Activated T-helper 1 cell treated with anti-CD3 and anti-CD28 coated beads, Interleukin-12 subunit alpha, Interleukin-12 subunit beta, Interleukin-2, Interleukin-4 antibody, amounts not matched to agents 30 ng/mL and 10 ng/mL and 1 ng/mL, durations not matched to agents 14 hours and 24 hours and 36 hours (primary cell): ENCODE measurements around the gene ZMYM3. TPM values are rescaled to one million over a fixed set of nuclear protein-coding genes. Genes with fewer than 3 reads are reported as not detected.

Experiments
- DNase-seq: peaks from one replicate; pipeline ENCODE4 v3.0.0; 2021; ENCODE audit warnings: low spot score
- H3K27ac Mint-ChIP-seq: one replicate; pipeline ENCODE4 v1.8.0; 2021; ENCODE audit warnings: mild to moderate bottlenecking, mixed read lengths
- H3K27me3 Mint-ChIP-seq: one replicate; pipeline ENCODE4 v1.8.0; 2022; ENCODE audit warnings: mild to moderate bottlenecking, moderate library complexity, mixed read lengths; ENCODE audit not compliant: insufficient read depth
- H3K36me3 Mint-ChIP-seq: one replicate; pipeline ENCODE4 v1.8.0; 2021; ENCODE audit warnings: low read depth, mixed read lengths
- H3K4me1 Mint-ChIP-seq: one replicate; pipeline ENCODE4 v1.8.0; 2021; ENCODE audit warnings: low read depth, mixed read lengths
- H3K4me3 Mint-ChIP-seq: one replicate; pipeline ENCODE4 v1.8.0; 2021; ENCODE audit warnings: mild to moderate bottlenecking, moderate library complexity, mixed read lengths
- H3K9me3 Mint-ChIP-seq: one replicate; pipeline ENCODE4 v1.8.0; 2021; ENCODE audit warnings: mixed read lengths
- intact Hi-C: fragments of 100-400 bp; cut with micrococcal nuclease; formaldehyde crosslinking; loops from one replicate; pipeline ENCODE4 v1.15.1; 2024
- total RNA-seq: library from RNA; stranded (reverse); gene quantifications from 2 replicates; pipeline ENCODE4 v1.2.3, GENCODE V29; 2022

Gene ZMYM3
- total RNA-seq, 1 donor from 2014 or later, result 12.6 TPM

DNA sequence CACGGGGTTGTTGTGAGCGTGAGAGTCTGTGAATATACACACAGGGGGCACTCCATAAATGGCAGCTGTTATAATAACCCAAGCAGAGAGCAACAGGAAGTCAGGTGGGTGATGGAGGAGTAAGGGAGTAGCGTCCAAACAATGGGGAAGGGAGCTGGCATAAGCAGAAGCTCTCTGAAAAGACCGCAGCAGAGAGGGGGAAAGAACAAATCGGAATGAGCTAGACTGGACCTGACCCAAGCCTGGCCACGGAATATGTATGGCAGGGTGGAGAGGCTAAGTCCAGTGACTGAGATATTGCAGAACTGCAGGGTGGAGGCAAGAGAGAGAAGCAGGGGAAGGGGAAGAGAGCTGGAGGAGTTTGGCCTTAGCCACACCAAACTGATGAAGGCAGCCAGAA lies 37.5 kb downstream of the ZMYM3 start:
- H3K27me3 Mint-ChIP-seq, result peaks cover 1% of the 10 kb centered on the region
- H3K9me3 Mint-ChIP-seq, result no peaks in the 10 kb centered on the region
- no peaks in the 10 kb centered on the region for H3K36me3 Mint-ChIP-seq
- no peaks in the 10 kb centered on the region for H3K4me1 Mint-ChIP-seq
- H3K27ac Mint-ChIP-seq, result no peak overlapping the region
- DNase-seq, result no peak
- no peak overlapping the region for H3K4me3 Mint-ChIP-seq
- intact Hi-C loops, result no loop called here

DNA sequence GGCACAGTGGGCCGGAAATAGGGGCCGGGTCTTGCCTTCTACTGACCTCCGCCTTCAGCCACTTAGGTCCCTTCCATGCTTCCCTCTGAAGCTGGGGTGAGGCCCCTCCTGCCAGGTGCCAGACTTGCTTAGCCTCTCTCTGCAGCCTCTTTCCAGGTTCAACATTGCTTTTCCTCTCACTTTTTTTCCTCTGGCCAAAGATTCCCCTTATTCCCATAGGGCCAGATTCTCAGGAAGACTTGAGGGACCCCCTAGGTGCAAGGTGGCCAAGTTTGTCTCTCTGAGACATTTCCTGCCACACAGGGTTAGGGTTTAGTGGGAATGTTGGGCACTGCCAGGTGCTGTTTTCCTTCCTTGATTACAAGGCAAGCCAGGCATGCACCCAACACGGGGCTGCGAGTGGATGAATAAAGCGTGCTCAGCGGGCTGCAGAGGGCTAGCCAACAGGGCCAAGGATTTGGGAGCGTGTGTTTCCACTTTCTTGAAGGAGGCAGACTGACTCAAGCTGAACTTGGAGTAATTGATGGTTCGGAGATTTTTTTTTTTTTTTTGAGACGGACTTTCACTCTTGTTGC lies 38.5 kb downstream of the ZMYM3 start:
- no peaks in the 10 kb centered on the region for H3K36me3 Mint-ChIP-seq
- H3K27ac Mint-ChIP-seq, result no peak overlapping the region
- intact Hi-C loops, result no loop called here
- no peak overlapping the region for H3K4me3 Mint-ChIP-seq
- no peaks in the 10 kb centered on the region for H3K4me1 Mint-ChIP-seq
- no peak for DNase-seq
- H3K27me3 Mint-ChIP-seq, result peaks cover 1% of the 10 kb centered on the region
- H3K9me3 Mint-ChIP-seq, result no peaks in the 10 kb centered on the region

DNA sequence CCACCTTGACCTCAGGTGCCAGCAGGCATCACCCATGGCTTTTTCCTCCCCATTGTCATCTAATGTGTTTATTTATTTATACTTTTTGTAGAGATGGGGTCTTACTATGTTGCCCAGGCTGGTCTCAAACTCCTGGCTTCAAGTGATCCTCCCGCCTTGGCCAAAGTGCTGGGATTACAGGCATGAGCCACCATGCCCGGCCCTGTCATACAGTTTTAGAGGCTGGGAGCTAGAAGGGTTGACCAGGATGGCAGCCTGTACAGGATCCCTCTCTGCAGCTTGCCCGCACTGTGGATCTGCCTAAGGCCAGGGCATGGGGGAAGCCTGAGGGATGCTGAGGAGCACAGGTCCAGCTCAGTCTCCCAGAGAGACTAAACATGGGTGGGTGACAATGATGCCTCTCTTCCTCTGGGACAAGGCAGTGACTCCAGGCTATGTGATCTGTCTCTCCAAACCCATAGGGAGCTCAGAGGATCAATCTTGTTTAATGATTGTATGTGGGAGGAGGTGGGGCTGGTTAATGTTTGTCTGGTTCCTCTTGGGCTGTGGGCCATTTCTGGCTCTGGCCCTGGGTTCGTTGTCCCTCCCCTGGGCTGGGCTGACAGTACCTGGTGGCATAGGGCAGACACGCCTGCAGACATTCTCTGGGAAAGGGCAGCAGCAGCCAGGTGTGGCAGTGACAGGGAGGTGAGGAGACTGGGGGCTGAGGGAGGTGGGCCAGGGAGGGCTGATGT lies 39.2 kb downstream of the ZMYM3 start:
- Mint-ChIP-seq H3K27ac (no peak overlapping the region), H3K4me1 (no peaks in the 10 kb centered on the region)

DNA sequence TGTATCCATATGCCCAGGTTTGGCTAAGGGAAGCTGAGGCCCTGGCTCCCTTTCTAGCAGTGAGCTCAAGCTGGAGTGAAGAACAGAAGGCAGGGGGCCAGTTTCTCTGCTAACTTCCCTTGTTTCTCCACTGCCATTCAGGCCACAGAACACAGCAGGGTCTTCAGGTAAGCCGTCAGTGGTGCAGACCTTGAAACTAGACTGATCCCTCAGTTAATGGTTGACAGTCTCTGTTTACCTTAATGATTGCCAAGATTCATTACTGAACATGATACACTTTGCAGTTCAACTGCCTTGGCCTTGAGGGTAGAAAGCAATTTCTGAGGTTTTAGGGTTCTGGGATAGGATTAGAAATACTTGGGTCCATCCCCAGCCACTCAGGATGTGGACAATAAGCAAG lies 39.8 kb downstream of the ZMYM3 start:
- H3K36me3 Mint-ChIP-seq, result no peaks in the 10 kb centered on the region
- H3K4me1 Mint-ChIP-seq, result no peaks in the 10 kb centered on the region
- DNase-seq, result no peak
- intact Hi-C loops, result no loop called here
- no peaks in the 10 kb centered on the region for H3K9me3 Mint-ChIP-seq
- no peak overlapping the region for H3K4me3 Mint-ChIP-seq
- H3K27me3 Mint-ChIP-seq, result peaks cover 3% of the 10 kb centered on the region
- H3K27ac Mint-ChIP-seq, result no peak overlapping the region

More for the DNA sequence above, 39.2 kb downstream of the ZMYM3 start:
- intact Hi-C loops, result no loop called here
- no peak for DNase-seq
- Mint-ChIP-seq H3K4me3 (no peak overlapping the region), H3K9me3 (no peaks in the 10 kb centered on the region), H3K27me3 (peaks cover 1% of the 10 kb centered on the region), H3K36me3 (no peaks in the 10 kb centered on the region)

DNA sequence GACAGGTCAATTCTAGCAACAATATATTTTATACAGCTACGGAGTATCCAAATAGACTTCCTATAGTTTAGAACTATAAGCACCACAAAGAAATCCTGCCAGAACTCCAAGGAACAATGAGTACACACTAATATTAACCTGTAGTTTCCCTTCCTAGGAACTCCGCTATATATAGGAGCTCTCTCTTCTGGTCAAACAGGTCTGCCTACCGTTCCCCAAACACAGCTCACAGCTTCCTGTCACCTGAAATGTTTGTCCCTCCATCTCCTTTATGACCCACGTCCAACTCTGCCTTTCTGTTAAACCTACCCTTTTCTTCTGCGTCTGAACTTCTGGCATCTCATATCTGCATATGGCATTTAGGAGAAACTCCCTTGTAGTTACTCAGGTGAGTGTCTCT lies 41.4 kb downstream of the ZMYM3 start:
- Mint-ChIP-seq H3K4me3 (no peak overlapping the region), H3K4me1 (no peaks in the 10 kb centered on the region), H3K27me3 (peaks cover 3% of the 10 kb centered on the region), H3K9me3 (no peaks in the 10 kb centered on the region), H3K36me3 (no peaks in the 10 kb centered on the region), H3K27ac (no peak overlapping the region)
- DNase-seq, result no peak
- intact Hi-C loops, result no loop called here

DNA sequence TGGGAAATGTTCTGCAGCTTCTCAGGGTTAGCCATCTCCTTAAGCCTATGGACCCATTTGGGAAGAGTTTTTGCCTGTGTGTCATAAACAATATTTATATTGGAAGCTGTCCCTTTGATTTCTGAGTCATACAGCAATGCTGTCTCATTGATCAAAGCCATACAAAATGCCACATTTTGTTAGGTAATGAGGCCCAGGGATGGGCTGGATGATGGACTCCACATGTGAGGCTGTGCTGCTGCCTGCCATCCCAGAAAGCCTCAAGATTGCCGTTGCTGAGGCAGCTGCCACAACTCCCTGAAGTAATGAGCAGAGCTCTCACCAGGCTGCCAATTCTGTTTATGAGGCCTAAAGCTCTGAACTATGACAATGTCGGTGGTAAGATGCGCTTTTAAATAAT lies 43.1 kb downstream of the ZMYM3 start:
- Mint-ChIP-seq H3K9me3 (no peaks in the 10 kb centered on the region), H3K4me3 (no peak overlapping the region), H3K36me3 (no peaks in the 10 kb centered on the region), H3K4me1 (no peaks in the 10 kb centered on the region), H3K27me3 (peaks cover 3% of the 10 kb centered on the region), H3K27ac (no peak overlapping the region)
- intact Hi-C loops, result no loop called here
- DNase-seq, result no peak

DNA sequence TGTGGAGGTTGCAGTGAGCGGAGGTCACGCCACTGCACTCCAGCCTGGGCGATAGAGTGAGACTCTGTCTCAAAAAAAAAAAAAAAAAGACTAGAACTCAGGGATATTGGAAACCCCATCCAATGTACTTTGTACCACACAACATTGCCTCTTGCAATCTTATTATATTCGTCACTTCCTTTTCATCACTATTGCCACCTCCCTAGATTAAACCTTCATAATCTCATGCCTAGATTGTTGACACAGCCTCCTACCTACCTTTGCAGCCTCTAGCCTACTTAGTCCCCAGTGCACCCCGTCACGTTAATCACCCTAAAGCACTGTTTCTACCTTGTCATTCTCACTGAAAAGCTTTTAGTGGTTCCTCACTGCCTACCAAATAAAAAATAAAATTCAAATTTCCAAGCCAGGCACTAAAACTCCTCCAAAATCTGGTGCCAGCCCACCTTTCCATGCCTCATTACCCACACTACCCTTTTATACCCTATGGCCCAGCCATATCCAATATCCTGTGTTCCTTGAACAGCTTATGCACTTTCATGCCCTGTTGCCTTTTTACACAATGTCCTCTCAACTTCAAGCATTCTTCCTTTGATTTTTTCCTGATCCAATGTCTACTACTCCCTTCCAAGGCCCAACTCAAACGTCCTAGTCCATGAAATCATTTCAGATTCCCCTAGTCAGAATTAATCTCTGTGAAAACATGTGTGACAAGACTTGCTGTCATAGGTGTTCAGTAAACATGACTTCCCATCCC lies 54.5 kb downstream of the ZMYM3 start:
- H3K4me1 Mint-ChIP-seq, result peaks cover 21% of the 10 kb centered on the region
- no peaks in the 10 kb centered on the region for H3K27me3 Mint-ChIP-seq
- no peak overlapping the region for H3K27ac Mint-ChIP-seq
- no peak for DNase-seq
- H3K9me3 Mint-ChIP-seq, result no peaks in the 10 kb centered on the region
- peaks cover 10% of the 10 kb centered on the region for H3K36me3 Mint-ChIP-seq
- intact Hi-C loops, result loop anchor here (5.0 kb wide), 3 partner anchors 87 to 168 kb away; partner anchors contain the start of genes IL2RG, SNX12 and TAF1
- peak overlapping the region; percentile 55 for H3K4me3 Mint-ChIP-seq

DNA sequence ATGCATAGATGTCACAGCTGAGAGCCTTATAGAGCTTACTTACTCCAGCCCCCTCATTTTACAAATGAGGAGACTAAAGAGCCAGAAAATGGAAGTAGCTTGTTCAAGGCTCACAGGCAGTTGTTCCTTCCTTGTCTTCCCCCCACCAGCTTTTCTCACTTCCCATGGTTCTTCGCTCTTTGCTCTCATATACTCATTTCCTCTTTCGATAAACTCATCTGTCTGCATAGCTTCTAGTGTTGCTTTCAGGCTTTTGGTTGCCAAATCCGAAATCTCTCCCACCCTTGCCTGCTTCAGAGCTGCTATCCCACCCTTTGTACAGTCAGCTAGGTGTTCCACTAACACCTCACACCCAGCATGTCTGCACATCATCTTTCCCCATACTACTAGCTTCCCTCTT lies 55.9 kb downstream of the ZMYM3 start:
- H3K27ac Mint-ChIP-seq, result peak overlapping the region; percentile 92
- H3K9me3 Mint-ChIP-seq, result no peaks in the 10 kb centered on the region
- DNase-seq, result no peak
- no peaks in the 10 kb centered on the region for H3K27me3 Mint-ChIP-seq
- peaks cover 10% of the 10 kb centered on the region for H3K36me3 Mint-ChIP-seq
- intact Hi-C loops, result loop anchor here (5.0 kb wide), 3 partner anchors 86 to 169 kb away; partner anchors contain the start of genes IL2RG, SNX12 and TAF1
- H3K4me3 Mint-ChIP-seq, result peak overlapping the region; percentile 94
- peaks cover 21% of the 10 kb centered on the region for H3K4me1 Mint-ChIP-seq

DNA sequence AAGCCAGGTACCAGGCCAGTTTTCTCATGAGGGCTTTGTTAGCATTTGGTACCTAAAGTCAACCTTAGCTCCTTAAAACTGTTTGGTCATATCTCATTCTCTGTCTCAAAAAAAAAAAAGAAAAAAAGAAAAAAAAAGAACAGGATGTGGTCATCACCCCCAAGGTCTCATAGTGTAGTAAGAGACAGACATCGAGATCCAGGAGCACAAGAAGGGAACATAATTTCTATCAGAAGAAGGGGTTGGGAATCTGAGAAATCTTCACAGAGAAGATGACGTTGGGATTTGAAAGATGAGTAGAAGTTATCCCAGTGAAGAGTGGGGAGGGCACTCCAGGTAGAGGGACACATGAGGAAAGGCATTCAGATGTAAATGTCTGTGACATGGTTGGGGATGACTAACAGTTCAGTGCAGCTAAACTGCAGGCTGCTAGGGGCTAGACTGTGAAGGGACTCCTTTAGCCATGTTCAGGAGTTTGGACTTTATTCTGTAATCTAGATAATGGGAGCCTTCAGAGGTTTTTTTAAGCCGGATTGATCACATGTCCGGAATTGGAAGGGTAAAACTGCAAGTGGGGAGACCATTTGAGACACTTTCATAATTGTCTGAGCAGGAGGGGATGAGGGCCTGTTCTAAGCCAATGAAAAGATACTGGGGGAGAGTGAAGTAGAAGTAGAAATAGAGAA lies 57.8 kb downstream of the ZMYM3 start:
- H3K27ac Mint-ChIP-seq, result peak overlapping the region; percentile 99
- peak overlapping the region; percentile 92 for H3K4me3 Mint-ChIP-seq
- DNase-seq, result peak; percentile 0

DNA sequence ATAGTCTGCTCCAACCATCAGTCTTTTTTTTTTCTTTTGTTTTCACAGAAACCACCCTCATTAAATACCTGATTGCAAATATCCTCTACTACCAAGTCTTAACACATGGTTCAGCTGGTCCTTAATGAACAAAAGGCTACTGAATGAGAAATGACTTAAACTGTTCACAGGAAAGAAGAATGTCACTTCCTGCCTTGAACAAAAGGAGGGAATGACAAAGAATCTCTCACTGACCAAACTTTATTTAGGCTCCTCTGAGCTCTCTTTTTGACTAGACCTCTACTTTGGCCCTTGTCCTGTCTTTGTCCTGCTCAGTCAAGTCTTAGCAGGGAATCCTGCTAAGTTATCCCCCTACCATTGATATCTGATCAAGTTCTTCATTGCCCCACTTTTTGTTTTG lies 62.7 kb downstream of the ZMYM3 start:
- peaks cover 27% of the 10 kb centered on the region for H3K4me1 Mint-ChIP-seq
- DNase-seq, result no peak
- H3K27me3 Mint-ChIP-seq, result no peaks in the 10 kb centered on the region
- H3K36me3 Mint-ChIP-seq, result peaks cover 12% of the 10 kb centered on the region
- intact Hi-C loops, result no loop called here
- H3K9me3 Mint-ChIP-seq, result no peaks in the 10 kb centered on the region
- peak overlapping the region; percentile 32 for H3K27ac Mint-ChIP-seq
- no peak overlapping the region for H3K4me3 Mint-ChIP-seq

More for the DNA sequence above, 57.8 kb downstream of the ZMYM3 start:
- peaks cover 31% of the 10 kb centered on the region for H3K4me1 Mint-ChIP-seq
- H3K36me3 Mint-ChIP-seq, result peaks cover 13% of the 10 kb centered on the region
- no peaks in the 10 kb centered on the region for H3K27me3 Mint-ChIP-seq
- H3K9me3 Mint-ChIP-seq, result no peaks in the 10 kb centered on the region
- intact Hi-C loops, result loop anchor here (1.0 to 5.0 kb wide), 6 partner anchors 14 to 171 kb away; partner anchors contain the start of genes IL2RG, NONO, SNX12 and TAF1
